GM18507 (cell line): ENCODE measurements around the gene ELAVL2.

Experiments
- DNase-seq: peaks from one replicate; pipeline ENCODE4 v3.0.0; 2011; ENCODE audit warnings: low read depth; ENCODE audit not compliant: insufficient read length; ENCODE audit errors: extremely low spot score
- FAIRE-seq: peaks from 2 replicates; lab custom pipeline; 2011; peaks lifted over from hg19 to GRCh38; lab: Jason Lieb, UNC

ELAVL2 gene

DNA sequence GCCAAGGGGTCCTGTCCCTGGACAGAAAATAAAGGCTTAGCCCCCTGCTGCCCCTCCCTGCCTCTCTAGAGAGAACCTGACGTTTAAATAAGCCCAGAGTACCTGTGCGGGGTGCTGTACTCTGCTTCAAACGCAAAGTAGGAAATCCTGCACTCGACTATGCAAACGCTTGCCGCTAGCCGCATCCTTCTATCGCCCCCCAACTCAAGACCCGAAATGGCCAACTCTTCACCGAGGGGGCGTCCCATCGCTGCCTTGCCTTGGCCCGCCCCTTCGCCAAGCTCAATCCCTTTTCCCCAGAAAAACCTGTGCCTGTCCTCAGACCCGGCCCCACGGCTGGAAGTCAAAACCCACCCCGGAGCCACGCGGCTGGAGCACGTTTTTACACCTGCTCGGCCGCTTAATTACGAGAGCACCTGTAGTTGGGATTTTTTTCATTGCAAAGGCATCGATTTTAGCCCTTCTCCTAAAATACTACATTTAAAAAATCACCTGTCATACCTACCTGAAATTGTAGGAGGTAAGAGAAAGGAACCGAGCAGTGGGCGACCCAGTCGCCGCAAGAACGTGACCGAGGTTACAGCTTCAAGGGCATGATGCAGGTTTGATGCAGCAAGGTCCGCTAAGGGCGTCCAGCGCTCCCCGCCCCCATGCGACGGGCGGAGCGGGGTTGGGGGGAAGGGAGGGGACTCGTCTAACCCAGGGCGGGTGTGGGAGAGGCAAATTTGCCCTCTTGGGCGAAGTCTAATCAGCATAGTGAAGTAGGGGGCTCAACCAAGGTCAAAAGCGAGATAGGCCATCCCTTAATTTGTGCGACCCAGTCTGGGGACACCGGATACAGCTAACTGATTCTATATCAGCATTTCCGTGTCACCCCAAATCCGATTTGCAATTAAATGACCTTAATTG, 3.5 kb downstream of the ELAVL2 start:
- DNase-seq (no peak), FAIRE-seq (no peak)

DNA sequence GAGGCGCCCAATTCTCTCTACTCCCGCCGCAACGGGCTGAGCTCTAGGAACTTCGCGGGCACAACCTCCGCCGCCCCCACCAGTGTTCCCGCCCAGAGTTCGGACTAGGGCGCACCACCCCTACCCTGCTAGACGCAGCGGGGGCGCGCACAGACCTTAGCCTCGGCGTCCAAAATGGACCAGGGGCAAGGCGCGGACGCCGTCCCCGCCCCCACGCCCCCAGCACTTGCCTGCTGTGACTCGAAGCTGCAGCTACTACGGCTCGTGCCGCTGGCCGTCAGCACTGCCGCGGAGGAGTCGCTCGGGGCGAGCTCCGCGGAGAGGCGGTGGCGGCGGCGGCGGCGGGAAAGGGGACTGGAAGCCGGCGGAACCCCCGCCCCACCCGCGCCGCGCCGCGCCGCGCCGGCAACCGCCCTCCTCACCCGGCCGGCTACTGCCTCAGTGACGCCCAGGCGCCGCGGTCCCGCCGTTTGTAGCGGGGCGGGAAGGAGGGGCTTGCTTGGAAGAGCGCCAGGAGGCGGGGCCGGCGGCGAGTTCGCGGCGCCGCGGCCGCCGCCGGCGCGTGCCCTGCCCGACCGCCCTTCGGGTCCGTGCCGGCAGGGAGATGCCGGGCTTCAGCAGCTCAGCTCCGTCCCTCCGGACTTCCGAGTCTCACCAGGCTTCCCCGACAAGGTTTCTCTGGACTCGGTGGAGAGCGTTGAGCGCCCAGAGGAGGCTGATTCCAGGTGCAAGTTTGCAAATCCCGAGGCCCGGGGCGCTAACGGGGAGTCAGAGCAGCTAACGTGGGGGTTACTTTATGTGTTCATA, 4.5 kb downstream of the ELAVL2 start:
- FAIRE-seq (no peak), DNase-seq (no peak)

DNA sequence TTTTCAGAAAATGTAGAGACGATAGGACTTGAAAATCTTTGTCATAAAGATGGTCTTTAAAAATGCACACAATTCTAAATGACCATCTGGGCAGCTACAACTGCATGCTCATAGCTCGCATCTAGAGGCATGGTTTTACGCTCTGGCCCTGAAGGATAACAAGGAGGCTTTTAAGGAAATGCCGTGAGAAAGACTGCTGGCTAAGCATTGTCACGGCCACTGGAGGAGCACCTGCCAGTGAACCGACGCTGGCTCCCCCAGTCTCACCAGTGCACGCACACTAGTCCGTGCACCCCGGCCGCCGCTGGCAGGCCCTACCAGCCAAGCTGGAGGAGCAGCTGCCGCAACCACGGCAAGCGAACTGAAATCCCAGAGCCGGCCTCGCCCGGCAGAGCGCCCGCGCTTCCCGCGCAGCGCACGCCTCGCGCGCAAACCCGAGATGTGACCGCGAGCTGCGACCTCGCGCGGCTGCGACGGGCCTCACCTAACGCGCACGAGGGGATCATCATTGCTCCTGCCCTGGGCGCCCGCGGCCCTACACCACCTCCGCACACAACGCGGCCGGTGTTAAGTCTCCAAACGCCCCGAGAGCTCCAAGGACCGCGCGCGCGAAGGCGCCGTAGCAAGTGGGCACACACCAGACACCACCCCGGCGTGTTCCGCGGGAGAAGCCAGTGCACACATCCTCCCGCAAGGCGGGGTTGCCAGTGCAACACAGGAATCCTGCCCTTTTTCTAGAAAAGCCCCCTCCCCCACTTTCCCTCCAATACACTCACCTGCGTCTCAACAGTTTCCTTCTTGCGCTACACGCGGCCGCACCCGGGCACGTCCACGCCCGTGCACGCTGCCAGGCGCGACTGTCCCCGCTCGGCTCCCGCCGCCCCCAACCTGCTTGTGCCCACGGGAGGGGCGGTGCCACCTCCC, 5.3 kb downstream of the ELAVL2 start:
- no peak for FAIRE-seq
- no peak for DNase-seq

DNA sequence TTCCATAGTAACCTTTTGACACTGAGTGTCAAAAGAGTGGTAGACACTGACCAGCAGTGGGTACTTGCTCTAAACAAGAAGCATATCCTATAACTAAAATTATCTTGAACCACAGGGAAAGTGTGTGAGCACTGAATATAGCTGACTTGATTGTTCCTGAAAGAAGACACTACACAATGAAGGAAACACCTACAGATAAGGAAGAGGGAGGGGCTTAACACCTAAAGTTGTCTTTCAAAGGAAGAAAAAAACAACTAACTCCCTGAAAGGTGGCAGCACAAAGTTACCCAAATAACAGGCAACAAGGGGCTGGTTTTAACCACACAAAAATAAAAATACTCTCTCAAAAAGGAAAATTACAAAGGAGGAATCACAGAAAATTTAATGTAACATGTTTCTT, 6.6 kb downstream of the ELAVL2 start:
- FAIRE-seq (no peak), DNase-seq (no peak)

DNA sequence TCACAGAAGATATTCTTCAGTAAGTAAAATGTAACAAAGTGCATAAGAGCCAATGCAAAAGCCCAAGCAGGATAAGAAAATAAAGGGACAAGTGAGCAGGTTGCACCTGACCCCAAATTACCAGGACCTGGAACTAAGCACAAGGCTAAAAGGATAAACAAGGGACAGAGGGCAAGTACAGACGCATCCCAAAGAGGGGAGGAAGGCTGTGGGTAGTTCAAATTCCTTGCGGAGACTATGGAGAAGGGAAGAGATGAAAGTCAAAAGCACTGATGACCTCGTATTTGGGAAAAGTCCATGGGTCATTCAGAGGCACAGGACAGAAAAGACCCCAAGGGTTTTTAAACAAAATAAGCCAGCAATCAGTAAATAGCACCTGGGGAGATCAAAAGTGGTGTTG, 11.8 kb downstream of the ELAVL2 start:
- DNase-seq, result no peak
- no peak for FAIRE-seq

DNA sequence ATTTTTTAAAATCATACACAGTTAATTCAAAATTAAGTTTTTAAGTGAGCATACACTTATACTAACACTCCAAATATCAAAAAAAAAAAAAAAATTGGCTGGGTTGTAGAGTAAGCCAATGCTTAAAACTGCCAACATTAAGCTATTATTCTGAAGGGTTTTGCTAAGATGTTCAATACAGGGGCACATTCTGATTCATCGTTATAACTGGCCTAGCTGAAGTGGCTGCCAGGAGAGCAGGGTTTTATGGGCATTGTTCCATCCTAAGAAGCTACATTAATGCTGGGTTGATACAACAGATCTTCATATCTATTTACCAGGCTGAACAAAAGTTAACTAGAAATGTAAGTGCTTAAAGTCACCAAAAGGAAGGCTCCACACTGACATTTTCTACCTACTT, 13.4 kb downstream of the ELAVL2 start:
- DNase-seq (no peak), FAIRE-seq (no peak)

DNA sequence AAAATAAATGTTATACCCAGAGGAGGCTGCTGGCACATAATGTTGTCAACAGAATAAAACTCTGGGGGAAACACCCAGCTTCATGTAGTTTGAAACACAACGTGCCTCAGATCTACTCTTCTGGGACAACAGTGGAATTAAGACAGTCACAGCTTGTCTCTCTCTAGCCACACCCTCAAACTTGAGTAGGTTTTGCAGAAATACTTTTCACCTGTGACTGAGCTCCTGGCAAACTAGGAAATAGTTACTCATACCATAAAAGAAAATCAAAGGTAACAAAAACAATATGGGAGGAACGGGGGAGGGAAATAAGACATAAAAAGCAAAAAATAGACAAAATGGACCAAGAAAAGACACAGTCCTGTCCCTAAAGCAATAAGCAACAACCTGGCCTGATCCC, 14.4 kb downstream of the ELAVL2 start:
- DNase-seq, result no peak
- FAIRE-seq, result no peak

DNA sequence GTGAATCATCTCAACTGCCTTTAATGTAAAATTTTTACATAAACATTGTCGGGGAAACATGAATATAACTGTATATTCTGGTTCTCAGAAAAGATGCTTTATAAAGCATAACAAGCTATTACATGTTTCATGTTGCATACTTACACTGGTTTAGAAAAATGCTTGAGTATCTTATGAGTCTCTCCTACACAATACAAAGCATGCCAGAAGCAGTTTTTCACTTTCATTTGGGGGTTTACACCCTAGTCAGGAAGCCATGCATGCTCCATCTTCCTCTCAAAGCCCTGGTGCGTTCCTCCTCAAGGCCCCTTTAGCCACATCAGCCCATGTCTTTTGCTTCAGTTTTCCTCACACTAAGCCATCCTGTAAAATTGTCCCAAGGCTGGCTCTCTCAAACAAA, 22.8 kb downstream of the ELAVL2 start:
- FAIRE-seq (no peak), DNase-seq (no peak)

DNA sequence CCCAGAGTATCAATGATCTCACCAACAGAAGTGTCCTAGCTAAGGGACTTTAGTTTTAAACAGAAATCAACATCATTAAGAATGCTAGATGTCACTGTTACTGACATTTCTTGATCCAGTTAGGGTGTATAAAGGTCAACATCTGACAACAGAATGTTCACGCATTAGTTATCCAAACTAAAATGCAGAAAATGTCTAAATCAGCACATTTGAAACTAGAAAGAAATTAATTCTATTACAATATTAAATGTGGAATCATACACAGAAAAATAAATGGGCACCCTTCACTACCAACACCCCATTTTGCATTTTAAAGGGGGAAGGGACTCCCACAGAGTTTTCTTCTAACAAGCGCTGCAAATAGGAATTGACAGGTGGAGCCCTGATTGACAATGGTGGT, 24.5 kb downstream of the ELAVL2 start:
- FAIRE-seq, result no peak
- DNase-seq, result no peak

DNA sequence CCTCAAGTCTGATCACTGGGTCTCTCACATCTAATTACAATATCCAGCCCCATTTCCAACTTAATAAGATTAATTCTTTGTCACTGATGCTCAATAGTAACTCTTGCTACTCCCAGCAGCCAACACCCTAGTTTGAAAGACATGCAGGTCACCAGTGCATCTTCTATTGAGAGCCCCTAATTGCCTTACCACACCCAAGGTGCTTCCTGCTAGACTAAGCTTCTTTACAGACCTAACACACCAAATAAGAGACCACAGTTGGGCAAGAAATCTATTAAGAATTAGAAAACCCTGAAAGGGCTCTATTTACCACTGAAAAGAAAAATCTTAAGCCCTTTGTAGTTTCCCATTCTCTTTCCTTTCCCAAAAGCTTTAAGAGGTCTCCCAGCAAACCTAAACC, 26.5 kb downstream of the ELAVL2 start:
- DNase-seq (no peak), FAIRE-seq (no peak)

DNA sequence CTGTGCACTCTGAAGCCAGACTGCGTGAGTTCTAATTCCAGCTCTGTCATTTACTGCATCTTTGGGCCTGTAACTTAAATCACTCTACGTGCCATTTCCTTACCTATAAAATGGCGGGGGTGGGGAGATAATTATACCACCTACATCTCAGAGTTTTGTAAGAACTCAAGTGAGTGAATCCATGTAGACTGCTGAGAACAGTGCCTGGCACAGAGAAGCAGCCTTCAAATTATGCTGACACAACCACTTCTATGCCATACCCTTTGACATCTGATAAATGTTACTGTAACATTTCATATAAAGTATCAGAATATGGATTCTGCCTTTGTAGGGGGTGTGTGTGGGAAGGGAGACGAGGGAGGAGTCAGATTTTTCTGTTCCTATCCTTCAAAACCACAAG, 27.7 kb downstream of the ELAVL2 start:
- no peak for DNase-seq
- no peak for FAIRE-seq

DNA sequence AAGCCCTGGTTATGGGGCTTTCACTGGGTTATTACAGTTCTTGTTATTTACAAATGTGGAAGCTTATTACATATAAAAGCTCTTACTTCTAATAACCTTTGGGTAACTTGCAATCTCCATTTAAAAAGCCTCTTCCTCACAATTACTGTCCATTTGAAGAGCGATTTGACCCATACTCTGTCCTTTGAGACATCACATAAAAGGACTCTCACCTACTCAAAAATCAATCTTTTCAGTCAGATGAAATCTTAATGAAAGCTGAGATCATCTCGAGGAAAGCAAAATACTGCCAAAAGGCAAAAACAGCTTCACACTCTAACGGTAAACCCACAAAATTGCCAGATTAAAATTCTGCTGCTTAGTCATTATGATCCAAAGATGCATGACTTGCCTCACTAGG, 29.8 kb downstream of the ELAVL2 start:
- FAIRE-seq (no peak), DNase-seq (no peak)

DNA sequence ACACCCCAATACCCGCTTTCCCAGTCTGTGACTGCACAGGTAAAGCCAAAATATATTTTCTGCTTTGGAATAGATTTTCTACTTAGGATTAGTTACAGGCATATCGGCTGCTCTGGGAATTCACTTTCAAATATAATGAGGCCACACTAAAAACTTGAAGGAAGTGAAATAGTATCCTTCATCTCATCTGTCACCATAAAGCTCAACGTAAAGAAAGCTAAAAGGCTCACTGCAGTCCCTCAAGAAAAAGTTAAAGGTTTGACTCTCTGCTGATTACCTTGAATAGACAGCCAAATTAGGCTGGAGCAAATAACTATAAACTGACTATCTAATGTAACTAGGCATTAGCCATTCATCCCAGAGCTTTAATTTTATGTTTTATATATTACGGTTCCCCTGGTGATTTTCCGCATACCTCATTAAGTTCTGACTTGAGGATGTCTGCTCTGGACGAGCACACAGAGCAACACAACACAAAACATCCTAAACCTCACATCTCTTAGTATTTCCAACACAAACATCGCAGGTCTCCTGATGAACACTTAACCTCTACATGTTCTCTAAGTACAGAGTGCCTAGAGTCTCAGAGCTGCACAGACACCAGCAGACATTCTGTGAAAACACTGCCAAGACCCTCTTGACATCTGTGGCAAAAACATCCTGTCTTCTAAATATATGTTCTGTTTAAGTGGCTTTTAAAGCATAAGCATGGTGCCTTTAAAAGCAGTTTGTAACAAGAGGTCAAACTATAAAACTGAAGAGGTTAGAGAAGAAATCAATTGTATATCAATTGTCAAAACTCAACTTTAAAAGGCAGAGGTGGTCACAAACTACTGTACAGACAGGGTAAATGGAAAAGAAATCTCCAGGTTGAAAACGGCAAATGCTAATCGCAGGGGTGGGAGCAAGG, 35.4 kb downstream of the ELAVL2 start:
- FAIRE-seq, result no peak

DNA sequence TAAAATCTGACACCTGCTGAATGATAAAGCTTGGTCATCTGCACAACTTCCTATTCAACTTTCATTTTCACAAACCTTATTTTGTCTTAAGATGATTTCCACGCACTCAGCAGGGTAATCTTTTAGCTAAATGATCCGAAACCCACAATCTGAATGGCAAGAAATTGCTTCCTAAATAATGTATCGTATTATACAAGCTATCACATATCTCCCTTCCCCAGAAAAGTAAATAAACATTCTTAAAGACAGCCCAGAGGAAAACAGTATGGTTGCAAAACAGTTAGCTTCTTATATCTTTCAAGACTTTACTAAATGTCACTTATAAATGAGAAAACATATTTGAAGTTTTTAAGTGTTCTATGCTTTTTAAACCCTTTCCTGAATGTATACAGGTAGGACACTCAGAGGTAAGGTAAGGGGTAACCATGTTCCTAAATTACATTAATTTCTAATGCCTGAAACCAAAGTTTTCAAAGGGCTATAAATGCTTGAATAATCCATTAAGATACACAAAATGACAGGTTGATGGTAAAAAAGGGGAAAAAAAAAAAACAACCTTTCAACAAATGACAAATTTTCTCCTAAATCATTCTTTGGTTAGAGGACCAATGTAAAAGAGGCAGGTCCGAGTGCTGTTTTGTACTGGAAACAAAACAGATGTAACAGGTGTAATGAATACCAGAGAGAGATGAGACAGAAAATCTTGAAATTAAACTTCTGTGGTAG, 36.3 kb downstream of the ELAVL2 start:
- no peak for DNase-seq
- FAIRE-seq, result no peak

More for the DNA sequence above, 35.4 kb downstream of the ELAVL2 start:
- no peak for DNase-seq

DNA sequence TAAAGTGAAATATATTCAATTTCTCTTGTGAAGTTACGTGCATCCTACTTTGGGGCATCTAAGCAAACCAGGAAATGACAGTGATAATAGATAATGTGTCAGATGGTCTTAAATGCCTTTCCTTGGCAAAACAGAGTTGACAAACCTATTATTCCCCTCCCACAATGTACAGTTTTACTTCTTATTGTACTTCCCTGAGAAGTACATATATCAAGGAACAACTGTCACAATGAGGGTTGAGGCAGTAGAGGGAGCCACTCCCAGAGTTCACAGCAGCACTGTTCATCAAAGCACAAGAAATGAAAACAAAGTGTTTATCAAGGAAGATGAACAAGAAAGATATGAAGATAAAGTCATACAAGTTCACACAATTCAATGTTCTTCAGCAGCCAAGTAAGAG, 41.1 kb downstream of the ELAVL2 start:
- DNase-seq, result no peak

DNA sequence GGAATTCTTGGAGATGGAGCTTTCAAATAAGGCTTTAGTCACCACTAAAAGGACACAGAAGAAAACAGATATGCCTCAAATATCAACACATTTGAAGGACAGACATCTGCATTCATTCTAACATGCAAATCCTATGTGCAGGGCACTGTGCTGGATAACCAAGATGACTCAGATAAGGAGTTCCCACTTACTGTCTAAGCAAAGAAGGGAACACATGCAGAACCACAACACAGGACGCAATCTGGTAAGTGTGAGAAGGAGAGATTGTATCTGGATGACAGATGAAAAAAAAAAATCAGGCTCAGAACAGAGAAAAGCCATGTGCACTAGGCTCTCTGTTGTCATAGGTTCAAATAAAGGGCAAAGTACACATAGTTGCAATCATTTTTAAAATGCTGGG, 42.5 kb downstream of the ELAVL2 start:
- no peak for FAIRE-seq
- no peak for DNase-seq

More for the DNA sequence above, 41.1 kb downstream of the ELAVL2 start:
- FAIRE-seq, result no peak

DNA sequence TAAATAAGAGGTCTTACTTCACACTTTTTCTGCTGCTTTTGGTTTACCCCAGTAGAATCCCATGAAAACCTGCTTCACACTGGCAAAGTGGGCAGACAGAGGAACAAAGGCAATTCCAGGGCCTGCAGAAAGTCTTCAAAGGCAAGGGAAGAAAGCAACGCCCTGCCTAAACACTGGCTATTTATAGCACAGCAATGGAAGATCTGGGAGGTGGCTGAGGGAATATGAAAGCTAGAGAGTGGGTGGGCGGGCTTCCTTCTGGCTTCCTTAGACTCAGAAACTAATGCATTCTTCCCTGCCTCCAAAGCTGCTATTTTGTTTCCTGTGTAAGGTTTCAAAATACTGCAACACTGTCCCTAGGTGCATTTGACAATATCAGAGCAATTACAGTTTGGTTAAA, 46.8 kb downstream of the ELAVL2 start:
- FAIRE-seq (no peak), DNase-seq (no peak)

DNA sequence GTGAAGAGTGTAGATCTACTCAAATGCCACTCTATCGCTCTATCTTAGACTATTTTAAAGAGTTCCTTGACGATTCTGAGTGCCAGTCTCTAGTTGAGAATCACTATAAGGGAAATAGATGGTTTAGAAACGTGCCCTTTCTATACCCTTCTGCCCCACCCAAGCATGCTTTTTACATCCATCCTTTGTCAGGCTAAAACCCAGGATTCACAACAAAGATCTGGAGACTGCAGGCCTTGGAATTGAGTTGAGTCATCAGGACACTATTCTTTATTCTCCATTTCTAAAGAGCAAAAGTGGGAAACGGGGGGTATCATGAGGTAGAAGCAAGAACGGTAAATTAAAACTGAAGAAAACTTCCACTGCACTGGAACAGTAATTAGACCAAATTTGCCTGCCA, 48.7 kb downstream of the ELAVL2 start:
- FAIRE-seq (no peak), DNase-seq (no peak)
